Measurements from ENCODE around the gene PCDHGB4.
"Not testable (repeated sequence)": the region's sequence is repeated elsewhere in the genome, so short reads cannot be mapped to it uniquely, and the experiment has no call there.

DNA sequence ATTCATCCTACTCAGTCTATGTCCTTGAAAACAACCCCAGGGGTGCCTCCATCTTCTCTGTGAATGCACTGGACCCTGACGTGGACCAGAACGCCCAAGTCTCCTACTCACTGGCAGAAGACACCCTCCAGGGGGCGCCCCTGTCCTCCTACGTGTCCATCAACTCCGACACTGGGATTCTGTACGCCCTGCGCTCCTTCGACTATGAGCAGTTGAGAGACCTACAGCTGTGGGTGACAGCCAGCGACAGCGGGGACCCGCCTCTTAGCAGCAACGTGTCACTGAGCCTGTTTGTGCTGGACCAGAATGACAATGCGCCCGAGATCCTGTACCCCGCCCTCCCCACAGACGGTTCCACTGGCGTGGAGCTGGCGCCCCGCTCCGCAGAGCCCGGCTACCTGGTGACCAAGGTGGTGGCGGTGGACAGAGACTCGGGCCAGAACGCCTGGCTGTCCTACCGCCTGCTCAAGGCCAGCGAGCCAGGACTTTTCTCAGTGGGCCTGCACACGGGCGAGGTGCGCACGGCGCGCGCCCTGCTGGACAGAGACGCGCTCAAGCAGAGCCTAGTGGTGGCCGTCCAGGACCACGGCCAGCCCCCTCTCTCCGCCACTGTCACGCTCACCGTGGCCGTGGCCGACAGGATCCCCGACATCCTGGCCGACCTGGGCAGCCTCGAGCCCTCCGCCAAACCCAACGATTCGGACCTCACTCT lies 11.9 kb upstream of the PCDHGB4 start:
- TF ChIP-seq, protein P1, sequence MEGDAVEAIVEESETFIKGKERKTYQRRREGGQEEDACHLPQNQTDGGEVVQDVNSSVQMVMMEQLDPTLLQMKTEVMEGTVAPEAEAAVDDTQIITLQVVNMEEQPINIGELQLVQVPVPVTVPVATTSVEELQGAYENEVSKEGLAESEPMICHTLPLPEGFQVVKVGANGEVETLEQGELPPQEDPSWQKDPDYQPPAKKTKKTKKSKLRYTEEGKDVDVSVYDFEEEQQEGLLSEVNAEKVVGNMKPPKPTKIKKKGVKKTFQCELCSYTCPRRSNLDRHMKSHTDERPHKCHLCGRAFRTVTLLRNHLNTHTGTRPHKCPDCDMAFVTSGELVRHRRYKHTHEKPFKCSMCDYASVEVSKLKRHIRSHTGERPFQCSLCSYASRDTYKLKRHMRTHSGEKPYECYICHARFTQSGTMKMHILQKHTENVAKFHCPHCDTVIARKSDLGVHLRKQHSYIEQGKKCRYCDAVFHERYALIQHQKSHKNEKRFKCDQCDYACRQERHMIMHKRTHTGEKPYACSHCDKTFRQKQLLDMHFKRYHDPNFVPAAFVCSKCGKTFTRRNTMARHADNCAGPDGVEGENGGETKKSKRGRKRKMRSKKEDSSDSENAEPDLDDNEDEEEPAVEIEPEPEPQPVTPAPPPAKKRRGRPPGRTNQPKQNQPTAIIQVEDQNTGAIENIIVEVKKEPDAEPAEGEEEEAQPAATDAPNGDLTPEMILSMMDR (IDR thresholded peaks at IDR 0.05): not testable (repeated sequence)
- TF ChIP-seq POLR2A (IDR thresholded peaks at IDR 0.05; ENCODE audit: low read depth); POLR2AphosphoS5 (IDR thresholded peaks at IDR 0.05); EP300 (IDR thresholded peaks at IDR 0.05): not testable (repeated sequence)

Measured in esophagus muscularis mucosa (tissue), 4 donors.